IMR-90 (cell line): ENCODE data around the gene MKKS. TPM values are rescaled to one million over a fixed set of nuclear protein-coding genes. Genes with fewer than 3 reads are reported as not detected.

ENCODE experiments used
- ATAC-seq: fragments of 200-7000 bp; cut with Tn5 transposase; 2 replicates; pipeline ENCODE4 v1.9.1; 2020; ENCODE audit warnings: low read depth, mild to moderate bottlenecking, moderate library complexity
- BruUV-seq: library from RNA; stranded (reverse); fragments of 400-500 nt; replicated peaks from 2 replicates; lab custom pipeline; 2021; lab: Mats Ljungman, UMichigan
- CTCF ChIA-PET: fragments of 300-600 bp; formaldehyde crosslinking; extraction: SDS; loops from one replicate; lab custom pipeline; 2021; ENCODE audit warnings: antibody characterized with exemption; lab: Yijun Ruan, JAX
- POLR2A ChIA-PET: fragments of 300-600 bp; sonication (Branson Sonifier 250); formaldehyde crosslinking; loops from one replicate; lab custom pipeline; 2022; ENCODE audit warnings: antibody characterized with exemption; ENCODE audit not compliant: unreplicated experiment; lab: Charles Lee
- DNase-seq: peaks from one replicate; pipeline ENCODE4 v3.0.0; 2013
- H2AFZ ChIP-seq: replicated peaks from 2 replicates; pipeline ENCODE3; 2013; ENCODE audit warnings: low read length, mild to moderate bottlenecking; ENCODE audit not compliant: poor library complexity
- H2AK5ac ChIP-seq: 2 replicates; pipeline ENCODE4 v1.6.1; 2013; ENCODE audit warnings: low read depth, low read length, inconsistent platforms
- H2AK9ac ChIP-seq: replicated peaks from 2 replicates; pipeline ENCODE3; 2013; ENCODE audit warnings: mild to moderate bottlenecking, low read depth, low read length, moderate library complexity; ENCODE audit not compliant: poor library complexity
- H2BK120ac ChIP-seq: 2 replicates; pipeline ENCODE4 v1.6.1; 2013; ENCODE audit warnings: low read depth, low read length, inconsistent platforms
- H2BK15ac ChIP-seq: 3 replicates; pipeline ENCODE4 v1.6.1; 2013; ENCODE audit warnings: low read depth, low read length, inconsistent platforms
- H2BK20ac ChIP-seq: 2 replicates; pipeline ENCODE4 v1.6.1; 2013; ENCODE audit warnings: low read depth, mild to moderate bottlenecking, inconsistent platforms, low read length, moderate library complexity
- H2BK5ac ChIP-seq: 2 replicates; pipeline ENCODE4 v1.6.1; 2013; ENCODE audit warnings: mild to moderate bottlenecking, low read depth, low read length, inconsistent platforms; ENCODE audit not compliant: poor library complexity, severe bottlenecking
- H3K14ac ChIP-seq: replicated peaks from 2 replicates; pipeline ENCODE4 v1.6.1; 2013; ENCODE audit warnings: low read depth, low read length, inconsistent platforms
- H3K18ac ChIP-seq: 2 replicates; pipeline ENCODE4 v1.6.1; 2013; ENCODE audit warnings: low read depth, low read length, control low read depth
- H3K23ac ChIP-seq: 2 replicates; pipeline ENCODE4 v1.6.1; 2013; ENCODE audit warnings: low read depth, low read length, inconsistent platforms
- H3K27ac ChIP-seq: 2 replicates; pipeline ENCODE4 v1.5.1; 2013; ENCODE audit warnings: mild to moderate bottlenecking, control low read depth, low read length; ENCODE audit not compliant: insufficient read depth
- H3K27me3 ChIP-seq: 2 replicates; pipeline ENCODE4 v1.6.1; 2013; ENCODE audit warnings: low read length; ENCODE audit not compliant: control insufficient read depth, insufficient read depth
- H3K36me3 ChIP-seq: 2 replicates; pipeline ENCODE4 v1.6.1; 2013; ENCODE audit warnings: low read length, mixed read lengths; ENCODE audit not compliant: control insufficient read depth, insufficient read depth
- H3K4ac ChIP-seq: 2 replicates; pipeline ENCODE4 v1.6.1; 2013; ENCODE audit warnings: low read depth, low read length, inconsistent platforms
- H3K4me1 ChIP-seq: 2 replicates; pipeline ENCODE4 v1.6.1; 2013; ENCODE audit warnings: low read length, mixed read lengths; ENCODE audit not compliant: control insufficient read depth, insufficient read depth
- H3K4me2 ChIP-seq: 2 replicates; pipeline ENCODE4 v1.6.1; 2013; ENCODE audit warnings: low read depth, mild to moderate bottlenecking, control low read depth, low read length, moderate library complexity
- H3K4me3 ChIP-seq: 2 replicates; pipeline ENCODE4 v1.5.1; 2013; ENCODE audit warnings: low read depth, mild to moderate bottlenecking, control low read depth, low read length, moderate library complexity; ENCODE audit not compliant: insufficient read depth
- H3K56ac ChIP-seq: 2 replicates; pipeline ENCODE4 v1.6.1; 2013; ENCODE audit warnings: low read length, inconsistent platforms; ENCODE audit not compliant: insufficient read depth; ENCODE audit errors: extremely low read depth
- H3K79me1 ChIP-seq, 2 experiments: 2 replicates each; pipeline ENCODE4 v1.6.1; 2013; ENCODE audit warnings: low read length in 2 of 2, inconsistent platforms in 1 of 2, low read depth in 1 of 2
- H3K9ac ChIP-seq: 2 replicates; pipeline ENCODE4 v1.6.1; 2013; ENCODE audit warnings: low read depth, low read length, control low read depth
- H3K9me1 ChIP-seq: 2 replicates; pipeline ENCODE4 v1.6.1; 2013; ENCODE audit warnings: low read length, inconsistent platforms; ENCODE audit not compliant: insufficient read depth
- H3K9me3 ChIP-seq: 2 replicates; pipeline ENCODE4 v1.6.1; 2013; ENCODE audit warnings: low read length; ENCODE audit not compliant: control insufficient read depth, insufficient read depth
- H4K20me1 ChIP-seq: 2 replicates; pipeline ENCODE4 v1.6.1; 2013; ENCODE audit warnings: low read length, inconsistent platforms; ENCODE audit not compliant: insufficient read depth
- H4K5ac ChIP-seq: 2 replicates; pipeline ENCODE4 v1.6.1; 2013; ENCODE audit warnings: mild to moderate bottlenecking, low read depth, low read length, control low read depth
- H4K8ac ChIP-seq, 2 experiments: 2 replicates each; pipeline ENCODE4 v1.6.1; 2013; ENCODE audit warnings: low read depth in 2 of 2, low read length in 2 of 2, control low read depth in 1 of 2, inconsistent platforms in 1 of 2
- H4K91ac ChIP-seq: 2 replicates; pipeline ENCODE4 v1.6.1; 2013; ENCODE audit warnings: low read depth, low read length, inconsistent platforms; ENCODE audit not compliant: insufficient read depth
- BHLHE40 ChIP-seq: fragments of 150-350 bp; IDR thresholded peaks from 2 replicates; pipeline ENCODE4 v1.6.1; 2016; ENCODE audit warnings: mild to moderate bottlenecking, low read depth, low read length
- CHD1 ChIP-seq: IDR thresholded peaks from 2 replicates; pipeline ENCODE4 v1.6.1; 2012; ENCODE audit warnings: low read depth, low read length, improper control_type of control experiment
- FOS ChIP-seq: fragments of 150-350 bp; IDR thresholded peaks from 2 replicates; pipeline ENCODE4 v1.6.1; 2016; ENCODE audit warnings: low read depth, low read length
- MAFK ChIP-seq: IDR thresholded peaks from 2 replicates; pipeline ENCODE4 v1.6.1; 2012; ENCODE audit warnings: low read depth, low read length, improper control_type of control experiment
- MAZ ChIP-seq: IDR thresholded peaks from 2 replicates; pipeline ENCODE4 v1.6.1; 2012; ENCODE audit warnings: low read depth, mild to moderate bottlenecking, low read length, improper control_type of control experiment, moderate library complexity, borderline replicate concordance
- MXI1 ChIP-seq: IDR thresholded peaks from 2 replicates; pipeline ENCODE4 v1.6.1; 2012; ENCODE audit warnings: low read depth, mild to moderate bottlenecking, low read length, moderate library complexity, borderline replicate concordance
- NFE2L2 ChIP-seq: fragments of 150-350 bp; IDR thresholded peaks from 2 replicates; pipeline ENCODE4 v1.6.1; 2016; ENCODE audit warnings: low read depth, mild to moderate bottlenecking, low read length
- POLR2A ChIP-seq: IDR thresholded peaks from 2 replicates; pipeline ENCODE4 v1.6.1; 2012; ENCODE audit warnings: mild to moderate bottlenecking, low read depth, low read length
- RAD21 ChIP-seq: IDR thresholded peaks from 2 replicates; pipeline ENCODE4 v1.6.1; 2012; ENCODE audit warnings: low read length, improper control_type of control experiment
- RCOR1 ChIP-seq: IDR thresholded peaks from 2 replicates; pipeline ENCODE4 v1.6.1; 2012; ENCODE audit warnings: mild to moderate bottlenecking, low read length, improper control_type of control experiment; ENCODE audit not compliant: insufficient replicate concordance
- RFX5 ChIP-seq: IDR thresholded peaks from 2 replicates; pipeline ENCODE4 v1.8.0; 2012; ENCODE audit warnings: low read depth, mild to moderate bottlenecking, low read length, moderate library complexity
- SMC3 ChIP-seq: fragments of 150-350 bp; IDR thresholded peaks from 2 replicates; pipeline ENCODE4 v1.6.1; 2016; ENCODE audit warnings: low read depth, mild to moderate bottlenecking, antibody characterized with exemption, low read length, moderate library complexity
- WGBS, 2 experiments: methylation state at CpG; one replicate each; pipeline versions ENCODE4 v1.1.5 to v1.1.7; 2013; ENCODE audit warnings: missing lambda C conversion rate in 2 of 2; ENCODE audit not compliant: insufficient read length in 1 of 2; ENCODE audit errors: extremely low coverage in 2 of 2; 5-methylcytosine and 5-hydroxymethylcytosine counted together
- dilution Hi-C: fragments of 300-500 bp; cut with HindIII; formaldehyde crosslinking; loops from one replicate; pipeline ENCODE4 v1.14.3; 2018; ENCODE audit warnings: low sequenced_read_pairs; ENCODE audit not compliant: unreplicated experiment
- in situ Hi-C: fragments of 300-500 bp; cut with MboI; formaldehyde crosslinking; loops from 3 replicates; pipeline ENCODE4 v1.14.3; 2019; ENCODE audit warnings: low sequenced_read_pairs, inconsistent platforms, mixed read lengths
- intact Hi-C: fragments of 100-400 bp; cut with micrococcal nuclease; formaldehyde crosslinking; loops from 2 replicates; pipeline ENCODE4 v1.10.0; 2022
- polyA plus RNA-seq, 3 experiments: library from polyadenylated mRNA; depleted of rRNA; stranded (reverse); fragments of >200 nt; gene quantifications; 2 replicates each; pipeline ENCODE4 v1.2.3, GENCODE V29; 2012; ENCODE audit warnings: low replicate concordance in 1 of 3
- total RNA-seq: library from RNA; depleted of rRNA; stranded (reverse); fragments of >200 nt; gene quantifications from 2 replicates; pipeline ENCODE4 v1.2.3, GENCODE V29; 2012
- TF ChIP-seq, protein P1 (sequence below): conservative IDR thresholded peaks from 2 replicates; pipeline ENCODE4 v1.5.1; 2012; ENCODE audit warnings: mild to moderate bottlenecking, low read depth, low read length, improper control_type of control experiment
- TF ChIP-seq, protein P2 (sequence below): fragments of 150-350 bp; IDR thresholded peaks from 2 replicates; pipeline ENCODE4 v1.6.1; 2017; ENCODE audit warnings: mild to moderate bottlenecking, antibody characterized with exemption, low read length, low read depth
- TF ChIP-seq, protein P3 (sequence below): fragments of 150-350 bp; IDR thresholded peaks from 2 replicates; pipeline ENCODE4 v1.6.1; 2016; ENCODE audit warnings: low read depth, mild to moderate bottlenecking, low read length, moderate library complexity, borderline replicate concordance

MKKS gene
- total and polyA plus RNA-seq, 2 of the 4 experiments (the other 2 are of a cell fraction) = 6.9 to 7.5 TPM

DNA sequence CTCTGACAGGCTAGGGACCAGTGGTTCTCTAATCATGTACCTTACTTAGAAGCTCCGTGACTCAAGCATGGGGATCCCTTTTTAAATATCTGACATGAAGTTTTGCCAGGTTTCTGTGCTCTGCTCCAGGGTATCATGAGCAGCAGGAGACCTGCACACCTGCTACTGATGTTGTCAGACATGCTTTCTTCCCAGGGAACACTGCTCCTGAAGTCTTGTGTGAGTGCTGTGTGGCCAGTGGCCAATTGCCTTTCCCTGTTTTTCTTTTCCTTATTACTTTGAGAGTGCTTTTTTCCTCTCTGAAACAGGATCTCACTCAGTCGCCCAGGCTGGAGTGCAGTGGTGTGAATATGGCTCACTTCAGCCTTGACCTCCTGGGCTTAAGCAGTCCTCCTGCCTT, 27.5 kb upstream of the MKKS start:
- Histone ChIP-seq H3K56ac (no peak overlapping the region), H3K4me1 (no peaks in the 10 kb centered on the region), H3K9ac (no peak overlapping the region), H3K79me1 (peaks cover 8 to 14% of the 10 kb centered on the region in 2 experiments; a peak in 3 of 4 replicates), H4K8ac (no peak overlapping the region), H4K91ac (no peak overlapping the region), H2BK15ac (no peak overlapping the region), H3K9me3 (peaks cover 2% of the 10 kb centered on the region), H2BK120ac (no peak overlapping the region), H3K18ac (no peak overlapping the region), H3K27me3 (no peaks in the 10 kb centered on the region), H3K14ac (0 out of 2 replicates have a peak overlapping the region, but pooled peaks have one; percentile 35), H3K36me3 (no peaks in the 10 kb centered on the region), H2AFZ (no peak overlapping the region), H2BK20ac (no peak overlapping the region), H2AK5ac (no peak overlapping the region), H3K4me2 (no peak overlapping the region), H3K4me3 (no peak overlapping the region), H4K20me1 (no peaks in the 10 kb centered on the region), H3K9me1 (no peaks in the 10 kb centered on the region), H3K27ac (no peak overlapping the region), H3K23ac (no peak overlapping the region), H4K5ac (no peak overlapping the region), H2BK5ac (no peak overlapping the region), H2AK9ac (no peak overlapping the region), H3K4ac (no peak overlapping the region)
- no TSS peak for BruUV-seq
- no peak for DNase-seq
- intact Hi-C loops = no loop called here
- ChIA-PET POLR2A (no interaction called here), CTCF (no interaction called here)
- TF ChIP-seq RAD21 (no peak), NFE2L2 (no peak), SMC3 (no peak), RCOR1 (no peak), BHLHE40 (no peak), FOS (no peak), CHD1 (no peak), MAZ (no peak), RFX5 (no peak), MXI1 (no peak), MAFK (no peak), POLR2A (no peak)
- TF ChIP-seq, protein P1, sequence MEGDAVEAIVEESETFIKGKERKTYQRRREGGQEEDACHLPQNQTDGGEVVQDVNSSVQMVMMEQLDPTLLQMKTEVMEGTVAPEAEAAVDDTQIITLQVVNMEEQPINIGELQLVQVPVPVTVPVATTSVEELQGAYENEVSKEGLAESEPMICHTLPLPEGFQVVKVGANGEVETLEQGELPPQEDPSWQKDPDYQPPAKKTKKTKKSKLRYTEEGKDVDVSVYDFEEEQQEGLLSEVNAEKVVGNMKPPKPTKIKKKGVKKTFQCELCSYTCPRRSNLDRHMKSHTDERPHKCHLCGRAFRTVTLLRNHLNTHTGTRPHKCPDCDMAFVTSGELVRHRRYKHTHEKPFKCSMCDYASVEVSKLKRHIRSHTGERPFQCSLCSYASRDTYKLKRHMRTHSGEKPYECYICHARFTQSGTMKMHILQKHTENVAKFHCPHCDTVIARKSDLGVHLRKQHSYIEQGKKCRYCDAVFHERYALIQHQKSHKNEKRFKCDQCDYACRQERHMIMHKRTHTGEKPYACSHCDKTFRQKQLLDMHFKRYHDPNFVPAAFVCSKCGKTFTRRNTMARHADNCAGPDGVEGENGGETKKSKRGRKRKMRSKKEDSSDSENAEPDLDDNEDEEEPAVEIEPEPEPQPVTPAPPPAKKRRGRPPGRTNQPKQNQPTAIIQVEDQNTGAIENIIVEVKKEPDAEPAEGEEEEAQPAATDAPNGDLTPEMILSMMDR = no peak
- TF ChIP-seq, protein P2, sequence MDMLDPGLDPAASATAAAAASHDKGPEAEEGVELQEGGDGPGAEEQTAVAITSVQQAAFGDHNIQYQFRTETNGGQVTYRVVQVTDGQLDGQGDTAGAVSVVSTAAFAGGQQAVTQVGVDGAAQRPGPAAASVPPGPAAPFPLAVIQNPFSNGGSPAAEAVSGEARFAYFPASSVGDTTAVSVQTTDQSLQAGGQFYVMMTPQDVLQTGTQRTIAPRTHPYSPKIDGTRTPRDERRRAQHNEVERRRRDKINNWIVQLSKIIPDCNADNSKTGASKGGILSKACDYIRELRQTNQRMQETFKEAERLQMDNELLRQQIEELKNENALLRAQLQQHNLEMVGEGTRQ = no peak
- TF ChIP-seq, protein P3, sequence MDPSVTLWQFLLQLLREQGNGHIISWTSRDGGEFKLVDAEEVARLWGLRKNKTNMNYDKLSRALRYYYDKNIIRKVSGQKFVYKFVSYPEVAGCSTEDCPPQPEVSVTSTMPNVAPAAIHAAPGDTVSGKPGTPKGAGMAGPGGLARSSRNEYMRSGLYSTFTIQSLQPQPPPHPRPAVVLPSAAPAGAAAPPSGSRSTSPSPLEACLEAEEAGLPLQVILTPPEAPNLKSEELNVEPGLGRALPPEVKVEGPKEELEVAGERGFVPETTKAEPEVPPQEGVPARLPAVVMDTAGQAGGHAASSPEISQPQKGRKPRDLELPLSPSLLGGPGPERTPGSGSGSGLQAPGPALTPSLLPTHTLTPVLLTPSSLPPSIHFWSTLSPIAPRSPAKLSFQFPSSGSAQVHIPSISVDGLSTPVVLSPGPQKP = no peak
- ATAC-seq = no peak
- dilution Hi-C loops = no loop called here
- in situ Hi-C loops = loop anchor here (10.0 kb wide), 2 partner anchors 813 to 1083 kb away; no protein-coding TSS in a partner anchor
- no CpG with 5 or more reads among the region's 2 CpGs for whole genome bisulfite sequencing, 2 experiments
